GM23338 (cell line): Measurements from ENCODE around the gene NELFCD. TPM values are rescaled to one million over a fixed set of nuclear protein-coding genes. Genes with fewer than 3 reads are reported as not detected.

Experiments
- ATAC-seq: fragments of 200-7000 bp; cut with Tn5 transposase; 3 replicates; pipeline ENCODE4 v1.9.1; 2020
- DNase-seq: peaks from one replicate; pipeline ENCODE4 v3.0.0-alpha.2; 2015; ENCODE audit warnings: low spot score
- H2AFZ ChIP-seq: fragments of 200-600 bp; sonication (generic); 2 replicates; pipeline ENCODE4 v1.8.0; 2016; ENCODE audit warnings: antibody characterized with exemption, mild to moderate bottlenecking, moderate library complexity
- H3F3A ChIP-seq: fragments of 200-600 bp; sonication (generic); replicated peaks from 2 replicates; pipeline ENCODE4 v1.8.0; 2017; ENCODE audit warnings: antibody characterized with exemption, mixed run types, low read depth
- H3K27ac ChIP-seq: fragments of 200-600 bp; sonication (generic); 2 replicates; pipeline ENCODE4 v1.6.1; 2016; ENCODE audit warnings: low read depth
- H3K27me3 ChIP-seq: fragments of 200-600 bp; sonication (generic); 2 replicates; pipeline ENCODE4 v1.8.0; 2016; ENCODE audit warnings: mild to moderate bottlenecking, mixed run types, moderate library complexity; ENCODE audit not compliant: insufficient read depth
- H3K36me3 ChIP-seq: fragments of 200-600 bp; sonication (generic); 2 replicates; pipeline ENCODE4 v1.8.0; 2016; ENCODE audit warnings: mild to moderate bottlenecking; ENCODE audit not compliant: insufficient read depth
- H3K4me1 ChIP-seq: fragments of 200-600 bp; sonication (generic); 2 replicates; pipeline ENCODE4 v1.8.0; 2016; ENCODE audit warnings: mild to moderate bottlenecking, moderate library complexity; ENCODE audit not compliant: insufficient read depth
- H3K4me2 ChIP-seq: fragments of 200-600 bp; sonication (generic); 2 replicates; pipeline ENCODE4 v1.7.1; 2017; ENCODE audit warnings: mixed run types
- H3K4me3 ChIP-seq: fragments of 200-600 bp; sonication (generic); 2 replicates; pipeline ENCODE4 v1.6.1; 2016; ENCODE audit warnings: mixed run types
- H3K79me2 ChIP-seq: fragments of 200-600 bp; sonication (generic); replicated peaks from 2 replicates; pipeline ENCODE4 v1.8.0; 2017; ENCODE audit warnings: mild to moderate bottlenecking; ENCODE audit not compliant: insufficient read depth
- H3K9me2 ChIP-seq: fragments of 200-600 bp; sonication (generic); 2 replicates; pipeline ENCODE4 v1.8.0; 2017; ENCODE audit not compliant: insufficient read depth
- H4K20me1 ChIP-seq: fragments of 200-600 bp; sonication (generic); replicated peaks from 2 replicates; pipeline ENCODE4 v1.8.0; 2017; ENCODE audit warnings: mild to moderate bottlenecking; ENCODE audit not compliant: insufficient read depth
- H3K27ac Mint-ChIP-seq: 2 replicates; pipeline ENCODE4 v1.8.0; 2020; ENCODE audit warnings: inconsistent platforms, mild to moderate bottlenecking, moderate library complexity, mixed read lengths
- H3K27me3 Mint-ChIP-seq: 3 replicates; pipeline ENCODE4 v1.8.0; 2022; ENCODE audit warnings: low read depth, mild to moderate bottlenecking, moderate library complexity, mixed read lengths, inconsistent platforms; ENCODE audit not compliant: insufficient read depth, poor library complexity
- H3K36me3 Mint-ChIP-seq: 3 replicates; pipeline ENCODE4 v1.8.0; 2021; ENCODE audit warnings: low read depth, mild to moderate bottlenecking, inconsistent platforms, moderate library complexity, mixed read lengths
- H3K4me1 Mint-ChIP-seq: 3 replicates; pipeline ENCODE4 v1.8.0; 2020; ENCODE audit warnings: mild to moderate bottlenecking, inconsistent platforms, mixed read lengths
- H3K4me3 Mint-ChIP-seq: 3 replicates; pipeline ENCODE4 v1.8.0; 2021; ENCODE audit warnings: moderate library complexity, mild to moderate bottlenecking, inconsistent platforms, mixed read lengths
- H3K9me3 Mint-ChIP-seq: 3 replicates; pipeline ENCODE4 v1.8.0; 2020; ENCODE audit warnings: moderate library complexity, mild to moderate bottlenecking, inconsistent platforms, mixed read lengths
- CTCF ChIP-seq, 2 experiments: fragments of 200-600 bp in 1 of 2; sonication (generic) in 1 of 2; conservative IDR thresholded peaks; 2 replicates each; pipeline versions ENCODE4 v1.5.1 to v1.6.1; 2016 to 2017; ENCODE audit warnings: antibody characterized with exemption in 2 of 2, low read depth in 2 of 2, mild to moderate bottlenecking in 2 of 2, moderate library complexity in 1 of 2
- ETS1 ChIP-seq: IDR thresholded peaks from 2 replicates; pipeline ENCODE4 v1.6.1; 2016; ENCODE audit warnings: antibody characterized with exemption
- EZH2phosphoT487 ChIP-seq: fragments of 200-600 bp; sonication (generic); IDR thresholded peaks from one replicate; pipeline ENCODE4 v1.8.1; 2018; ENCODE audit warnings: antibody characterized with exemption; ENCODE audit not compliant: unreplicated experiment
- NANOG ChIP-seq: IDR thresholded peaks from 2 replicates; pipeline ENCODE4 v1.6.1; 2016; ENCODE audit warnings: antibody characterized with exemption, borderline replicate concordance
- ZNF114 ChIP-seq: fragments of 250-450 bp; sonication (Bioruptor Pico); IDR thresholded peaks from 2 replicates; pipeline ENCODE4 v1.5.0; 2020; ENCODE audit warnings: mild to moderate bottlenecking, moderate library complexity
- ZNF331 ChIP-seq: fragments of 250-450 bp; sonication (Bioruptor Pico); IDR thresholded peaks from 2 replicates; pipeline ENCODE4 v1.5.0; 2020; ENCODE audit warnings: low read depth, mild to moderate bottlenecking, moderate library complexity
- ZNF462 ChIP-seq: fragments of 250-450 bp; sonication (Bioruptor Pico); IDR thresholded peaks from 2 replicates; pipeline ENCODE4 v1.5.0; 2020; ENCODE audit warnings: mild to moderate bottlenecking, moderate library complexity
- polyA plus RNA-seq: library from polyadenylated mRNA; unstranded; fragments of >200 nt; fragmentation: Nextera tagmentation; extraction: Ambion mirVana; gene quantifications from 2 replicates; pipeline ENCODE4 v1.2.1, GENCODE V29; 2016
- total RNA-seq: library from RNA; depleted of rRNA; stranded (reverse); fragments of >200 nt; shearing (Covaris generic); gene quantifications from 2 replicates; pipeline ENCODE4 v1.2.3, GENCODE V29; 2014

Gene NELFCD
- total and polyA plus RNA-seq, 2 experiments from 2014 or later = 52.9 to 75.8 TPM

GRCh38 chr20:59035381-59035780 lies 54.3 kb downstream of the NELFCD start:
- H3K36me3 ChIP-seq = peaks cover 40% of the 10 kb centered on the region

More at GRCh38 chr20:59035381-59035780, 54.3 kb downstream of the NELFCD start:
- Mint-ChIP-seq H3K27me3 (peaks cover 7% of the 10 kb centered on the region), H3K27ac (no peak overlapping the region), H3K4me3 (no peak overlapping the region), H3K4me1 (peaks cover 10% of the 10 kb centered on the region; the same call in 2 of the 3 replicates), H3K36me3 (peaks cover 51% of the 10 kb centered on the region), H3K9me3 (no peaks in the 10 kb centered on the region)
- TF ChIP-seq ETS1 = no peak
- no peak for TF ChIP-seq ZNF114
- TF ChIP-seq ZNF462 (CRISPR knock-in tag) = no peak
- no peak for TF ChIP-seq NANOG
- TF ChIP-seq EZH2phosphoT487 = no peak
- TF ChIP-seq CTCF (conservative IDR thresholded peaks at IDR 0.05; ENCODE audit: low read depth in 2 of 2) = no peak
- TF ChIP-seq ZNF331 (CRISPR knock-in tag) = no peak
- H3K9me2 ChIP-seq = no peaks in the 10 kb centered on the region
- H3K4me3 ChIP-seq = no peak overlapping the region
- H4K20me1 ChIP-seq = peaks cover 21% of the 10 kb centered on the region; the same call in 1 of the 2 replicates
- H3F3A ChIP-seq = 0 out of 2 replicates have a peak, but pooled peaks cover 3% of the 10 kb centered on the region
- no peak overlapping the region for H3K27ac ChIP-seq
- H3K27me3 ChIP-seq = 0 out of 2 replicates have a peak, but pooled peaks cover 4% of the 10 kb centered on the region
- H3K4me2 ChIP-seq = no peak overlapping the region
- H3K4me1 ChIP-seq = peaks cover 13% of the 10 kb centered on the region
- H3K79me2 ChIP-seq = peaks cover 51% of the 10 kb centered on the region
- no peak for DNase-seq
- ATAC-seq = no peak
- H2AFZ ChIP-seq = no peak overlapping the region
